H1 (cell line): ENCODE measurements around the gene RBM47. TPM values are rescaled to one million over a fixed set of nuclear protein-coding genes. Genes with fewer than 3 reads are reported as not detected.

Experiments
- CTCF ChIA-PET: fragments of 300-600 bp; sonication (Branson Sonifier 250); formaldehyde crosslinking; loops from one replicate; lab custom pipeline; 2021; ENCODE audit not compliant: partially characterized antibody; lab: Charles Lee
- POLR2A ChIA-PET: fragments of 300-600 bp; sonication (Branson Sonifier 250); formaldehyde crosslinking; loops from one replicate; lab custom pipeline; 2021; ENCODE audit warnings: inconsistent platforms; ENCODE audit not compliant: partially characterized antibody; lab: Charles Lee
- DNase-seq, 2 experiments: peaks; one replicate each; pipeline versions ENCODE4 v3.0.0 to v3.0.0-alpha.2; 2010 to 2022; ENCODE audit warnings: low spot score in 2 of 2, low read depth in 1 of 2, mixed read lengths in 1 of 2
- FAIRE-seq: peaks from 2 replicates; lab custom pipeline; 2011; peaks lifted over from hg19 to GRCh38; lab: Jason Lieb, UNC
- H2AFZ ChIP-seq: 2 replicates; pipeline ENCODE4 v1.8.1; 2012; ENCODE audit warnings: low read length, inconsistent platforms
- H2AK5ac ChIP-seq: 2 replicates; pipeline ENCODE4 v1.6.1; 2013; ENCODE audit warnings: low read depth, low read length
- H2BK120ac ChIP-seq: replicated peaks from 2 replicates; pipeline ENCODE3; 2013; ENCODE audit warnings: low read depth, low read length, inconsistent platforms
- H2BK12ac ChIP-seq: 2 replicates; pipeline ENCODE4 v1.6.1; 2013; ENCODE audit warnings: low read depth, low read length
- H2BK15ac ChIP-seq: 2 replicates; pipeline ENCODE4 v1.6.1; 2013; ENCODE audit warnings: low read length
- H2BK20ac ChIP-seq: 2 replicates; pipeline ENCODE4 v1.6.1; 2013; ENCODE audit warnings: low read length
- H2BK5ac ChIP-seq: 2 replicates; pipeline ENCODE4 v1.6.1; 2013; ENCODE audit warnings: low read depth, low read length
- H3K14ac ChIP-seq: 2 replicates; pipeline ENCODE4 v1.6.1; 2013; ENCODE audit warnings: inconsistent platforms; ENCODE audit not compliant: insufficient read length
- H3K18ac ChIP-seq: 2 replicates; pipeline ENCODE4 v1.6.1; 2013; ENCODE audit warnings: low read length; ENCODE audit errors: extremely low read depth
- H3K23ac ChIP-seq: 2 replicates; pipeline ENCODE4 v1.6.1; 2013; ENCODE audit warnings: inconsistent platforms; ENCODE audit not compliant: insufficient read length
- H3K23me2 ChIP-seq: 2 replicates; pipeline ENCODE4 v1.6.1; 2013; ENCODE audit warnings: low read depth, low read length
- H3K27ac ChIP-seq: 2 replicates; pipeline ENCODE4 v1.6.1; 2011; ENCODE audit warnings: low read depth, low read length, inconsistent platforms
- H3K27me3 ChIP-seq, 4 experiments: replicated peaks in 1 of 4; 1 replicate in 1 of 4; 2 replicates in 3 of 4; pipeline versions ENCODE4 v1.6.1 to v1.8.1; 2011 to 2013; ENCODE audit warnings: low read length in 3 of 4, mild to moderate bottlenecking in 3 of 4, inconsistent platforms in 2 of 4, mixed read lengths in 2 of 4, moderate library complexity in 1 of 4; ENCODE audit not compliant: control insufficient read depth in 3 of 4, insufficient read depth in 3 of 4; ENCODE audit errors: extremely low read depth in 1 of 4
- H3K36me3 ChIP-seq, 4 experiments: 2 replicates each; pipeline versions ENCODE4 v1.6.1 to v1.8.1; 2011 to 2013; ENCODE audit warnings: mild to moderate bottlenecking in 4 of 4, low read length in 3 of 4, moderate library complexity in 2 of 4, control low read depth in 1 of 4, inconsistent platforms in 1 of 4; ENCODE audit not compliant: insufficient read depth in 4 of 4, control insufficient read depth in 2 of 4
- H3K4ac ChIP-seq: replicated peaks from 2 replicates; pipeline ENCODE3; 2013; ENCODE audit warnings: low read length, low read depth, mixed read lengths, inconsistent platforms; ENCODE audit not compliant: insufficient read length
- H3K4me1 ChIP-seq, 4 experiments: replicated peaks in 1 of 4; 1 replicate in 1 of 4; 2 replicates in 3 of 4; pipeline versions ENCODE4 v1.6.1 to v1.8.1; 2011 to 2013; ENCODE audit warnings: low read length in 3 of 4, inconsistent platforms in 2 of 4, mixed read lengths in 1 of 4; ENCODE audit not compliant: insufficient read depth in 4 of 4, control insufficient read depth in 3 of 4
- H3K4me2 ChIP-seq, 2 experiments: 2 replicates each; pipeline versions ENCODE4 v1.6.1 to v1.8.1; 2011 to 2013; ENCODE audit warnings: low read depth in 2 of 2, low read length in 2 of 2, control low read depth in 1 of 2, inconsistent platforms in 1 of 2, mild to moderate bottlenecking in 1 of 2; ENCODE audit not compliant: insufficient read depth in 1 of 2
- H3K4me3 ChIP-seq, 4 experiments: fragments of 200-600, 300-600 bp in 1 of 4; sonication (generic), shearing (Covaris generic), sonication (Bioruptor Twin) in 1 of 4; 2 replicates each; pipeline versions ENCODE4 v1.5.1 to v1.8.1; 2011 to 2016; ENCODE audit warnings: low read length in 4 of 4, low read depth in 3 of 4, control low read depth in 2 of 4, inconsistent platforms in 2 of 4, mild to moderate bottlenecking in 2 of 4, mixed read lengths in 1 of 4, moderate library complexity in 1 of 4; ENCODE audit not compliant: insufficient read depth in 2 of 4; ENCODE audit errors: extremely low read depth in 1 of 4
- H3K56ac ChIP-seq: replicated peaks from 2 replicates; pipeline ENCODE3; 2013; ENCODE audit warnings: low read depth, mild to moderate bottlenecking, mixed read lengths, low read length, inconsistent platforms; ENCODE audit not compliant: insufficient read length
- H3K79me1 ChIP-seq: 2 replicates; pipeline ENCODE4 v1.6.1; 2013; ENCODE audit warnings: low read depth, low read length, control low read depth
- H3K79me2 ChIP-seq, 2 experiments: 2 replicates each; pipeline versions ENCODE4 v1.6.1 to v1.8.1; 2012 to 2013; ENCODE audit warnings: low read length in 2 of 2, mild to moderate bottlenecking in 2 of 2, inconsistent platforms in 1 of 2; ENCODE audit not compliant: insufficient read depth in 2 of 2, control insufficient read depth in 1 of 2
- H3K9ac ChIP-seq, 4 experiments: replicated peaks in 1 of 4; 1 replicate in 1 of 4; 2 replicates in 3 of 4; pipeline versions ENCODE4 v1.6.1 to v1.8.1; 2011 to 2013; ENCODE audit warnings: low read depth in 3 of 4, low read length in 3 of 4, control low read depth in 2 of 4, mild to moderate bottlenecking in 2 of 4, moderate library complexity in 2 of 4, inconsistent platforms in 1 of 4; ENCODE audit errors: extremely low read depth in 1 of 4
- H3K9me3 ChIP-seq, 2 experiments: 2 replicates each; pipeline versions ENCODE4 v1.6.1 to v1.8.1; 2012 to 2013; ENCODE audit warnings: mild to moderate bottlenecking in 2 of 2, moderate library complexity in 2 of 2, control low read depth in 1 of 2, inconsistent platforms in 1 of 2, low read depth in 1 of 2, low read length in 1 of 2, mixed read lengths in 1 of 2; ENCODE audit not compliant: insufficient read depth in 2 of 2
- H4K20me1 ChIP-seq, 2 experiments: replicated peaks in 1 of 2; 2 replicates each; pipeline versions ENCODE3 to v1.8.1; 2011 to 2013; ENCODE audit warnings: inconsistent platforms in 2 of 2, low read length in 2 of 2, mild to moderate bottlenecking in 1 of 2; ENCODE audit not compliant: insufficient read depth in 2 of 2, control insufficient read depth in 1 of 2
- H4K5ac ChIP-seq: 2 replicates; pipeline ENCODE4 v1.6.1; 2013; ENCODE audit warnings: low read length, low read depth, mixed read lengths, inconsistent platforms; ENCODE audit not compliant: insufficient read length
- H4K8ac ChIP-seq: 2 replicates; pipeline ENCODE4 v1.8.0; 2013; ENCODE audit warnings: mild to moderate bottlenecking, moderate library complexity, low read length, inconsistent platforms; ENCODE audit not compliant: insufficient read depth; ENCODE audit errors: extremely low read depth
- H4K91ac ChIP-seq: replicated peaks from 2 replicates; pipeline ENCODE3; 2013; ENCODE audit warnings: low read length, mixed read lengths, inconsistent platforms; ENCODE audit not compliant: insufficient read length
- CBX8 ChIP-seq: fragments of 300-800, 300-1000 bp; sonication (generic); IDR thresholded peaks from 2 replicates; pipeline ENCODE4 v1.7.1; 2016; ENCODE audit warnings: low read depth, low read length, borderline replicate concordance
- SIRT6 ChIP-seq: IDR thresholded peaks from one replicate; pipeline ENCODE4 v1.7.1; 2012; ENCODE audit warnings: low read length, inconsistent platforms
- WGBS, 2 experiments: shearing (Covaris generic) in 1 of 2; methylation state at CpG; one replicate each; pipeline versions ENCODE4 v1.1.6 to v1.1.7; 2013 to 2015; ENCODE audit warnings: low lambda C conversion rate in 2 of 2, mixed read lengths in 2 of 2, inconsistent platforms in 1 of 2, low coverage in 1 of 2, missing lambda C conversion rate in 1 of 2; ENCODE audit not compliant: insufficient replicate concordance in 2 of 2, insufficient coverage in 1 of 2, insufficient read length in 1 of 2; ENCODE audit errors: extremely low coverage in 1 of 2, missing lambda C conversion rate in 1 of 2; 5-methylcytosine and 5-hydroxymethylcytosine counted together
- polyA plus RNA-seq, 7 experiments: library from polyadenylated mRNA; depleted of rRNA in 3 of 7; stranded (reverse) in 5 of 7; unstranded in 2 of 7; fragments of >200 nt in 5 of 7; fragments of 200-250 nt in 2 of 7; gene quantifications; 1 replicate in 5 of 7; 2 replicates in 1 of 7; 4 replicates in 1 of 7; pipeline versions ENCODE4 v1.2.1 to v1.2.3, GENCODE V29; 2011 to 2013; ENCODE audit warnings: missing spikeins in 2 of 7, mixed read lengths in 2 of 7
- total RNA-seq: library from RNA; stranded (reverse); fragmentation: NEBNext Ultra II Directional; extraction: Animal tissue kit (Norgen Biotek cat#: 25700); gene quantifications from 2 replicates; pipeline ENCODE4 v1.2.1, GENCODE V29; 2021

Gene RBM47
- total and polyA plus RNA-seq, 2 of the 8 experiments (the other 6 are each of a cell fraction or from before 2014, with no cell fraction given), result 42.8 to 78.9 TPM

GRCh38 chr4:40607221-40607620 lies 22.4 kb downstream of the RBM47 start:
- Histone ChIP-seq H3K27me3 (no peaks in the 10 kb centered on the region), H3K9ac (no peak overlapping the region), H3K14ac (no peak overlapping the region), H3K9me3 (no peaks in the 10 kb centered on the region), H3K18ac (no peak overlapping the region), H2AK5ac (no peak overlapping the region), H3K4me3 (no peak overlapping the region), H4K5ac (no peak overlapping the region), H2BK5ac (no peak overlapping the region), H3K36me3 (no peaks in the 10 kb centered on the region), H3K23ac (no peak overlapping the region), H3K4ac (no peak overlapping the region), H3K56ac (no peak overlapping the region), H4K91ac (no peak overlapping the region), H4K8ac (no peak overlapping the region), H2BK12ac (no peak overlapping the region), H2BK120ac (no peak overlapping the region), H3K4me2 (no peak overlapping the region), H3K79me1 (peaks cover 2% of the 10 kb centered on the region; the same call in 1 of the 2 replicates), H3K23me2 (no peaks in the 10 kb centered on the region), H2AFZ (no peak overlapping the region), H4K20me1 (peaks cover 2 to 3% of the 10 kb centered on the region in 2 experiments), H2BK20ac (no peak overlapping the region), H3K27ac (no peak overlapping the region), H2BK15ac (no peak overlapping the region), H3K79me2 (peaks cover 0 to 81% of the 10 kb centered on the region in 2 experiments; a peak in 2 of 4 replicates), H3K4me1 (0 out of 7 replicates have a peak, but pooled peaks cover 0 to 3% (median 0%) of the 10 kb centered on the region in 4 experiments)
- TF ChIP-seq SIRT6 (no peak), CBX8 (no peak)
- 87% methylated on average over 3 of the region's 3 CpGs; no CpG with 5 or more reads in 1 of the 2 experiments for WGBS, 2 experiments
- DNase-seq (no peak), FAIRE-seq (no peak)
- CTCF ChIA-PET, result interaction anchor here (1.0 to 1.2 kb wide), 2 partner anchors 9 to 34 kb away, joined by 3 to 4 read pairs; no protein-coding TSS in a partner anchor
- POLR2A ChIA-PET, result interaction anchor here (1.2 kb wide), 1 partner anchor 29 kb away, joined by 3 read pairs; no protein-coding TSS in a partner anchor
